HG02798 (cell line): ENCODE measurements around the gene RGMA.
A peak's percentile ranks its signal among the peaks of the same experiment; 100 is the strongest.

ENCODE experiments used
- ATAC-seq: cut with Tn5 transposase; IDR thresholded peaks from one replicate; pipeline ENCODE4 v1.9.1; 2021; ENCODE audit warnings: mild to moderate bottlenecking; ENCODE audit not compliant: unreplicated experiment, poor library complexity

The RGMA gene

DNA sequence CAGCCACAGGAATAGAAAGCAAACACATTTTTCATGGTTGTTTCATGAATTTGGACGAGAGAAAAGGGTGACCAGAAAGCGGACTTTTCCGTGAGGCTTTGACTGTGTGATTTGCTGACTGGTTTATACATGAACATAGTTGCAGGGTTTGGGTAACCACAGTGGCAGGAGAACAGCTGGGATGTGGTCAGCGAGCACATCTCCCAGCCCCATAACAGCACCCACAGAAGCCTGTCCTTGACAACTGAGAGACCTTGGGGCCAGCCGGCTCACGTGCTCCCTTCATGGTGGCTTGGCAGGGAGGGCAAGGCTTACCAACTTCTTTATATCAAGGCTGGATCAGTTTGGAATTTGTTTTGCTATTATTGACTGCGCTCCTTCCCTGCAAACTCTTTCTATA lies 13.2 kb upstream of the RGMA start:
- ATAC-seq = no peak

GRCh38 chr15:93093765-93094164 lies 4.8 kb upstream of the RGMA start:
- no peak for ATAC-seq

- no peak for ATAC-seq
Measured at GRCh38 chr15:93091465-93091864, 2.5 kb upstream of the RGMA start.

- no peak for ATAC-seq
Measured at GRCh38 chr15:93089727-93090305, 805 bp upstream of the RGMA start.

- ATAC-seq = peak; percentile 26
Measured at GRCh38 chr15:93088200-93088980, 621 bp downstream of the RGMA start.

DNA sequence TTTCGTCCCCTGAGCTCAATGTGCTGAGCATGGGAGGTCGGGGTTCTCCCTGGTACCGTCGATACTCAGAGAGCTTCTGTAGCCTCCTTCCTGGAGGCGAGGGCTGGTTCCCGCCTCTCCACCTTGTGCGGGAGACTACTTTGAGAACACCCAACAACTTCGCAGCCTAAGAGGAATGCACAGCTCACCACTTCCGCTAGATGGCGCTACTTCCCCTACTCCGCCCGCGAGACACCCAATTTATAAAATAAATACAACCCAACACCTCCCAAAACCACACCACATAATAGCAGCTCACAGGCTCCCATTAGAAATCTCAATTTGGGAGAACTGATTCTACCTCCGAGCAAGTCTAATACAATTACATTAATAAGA lies 1.2 kb downstream of the RGMA start:
- peak; percentile 49 for ATAC-seq

DNA sequence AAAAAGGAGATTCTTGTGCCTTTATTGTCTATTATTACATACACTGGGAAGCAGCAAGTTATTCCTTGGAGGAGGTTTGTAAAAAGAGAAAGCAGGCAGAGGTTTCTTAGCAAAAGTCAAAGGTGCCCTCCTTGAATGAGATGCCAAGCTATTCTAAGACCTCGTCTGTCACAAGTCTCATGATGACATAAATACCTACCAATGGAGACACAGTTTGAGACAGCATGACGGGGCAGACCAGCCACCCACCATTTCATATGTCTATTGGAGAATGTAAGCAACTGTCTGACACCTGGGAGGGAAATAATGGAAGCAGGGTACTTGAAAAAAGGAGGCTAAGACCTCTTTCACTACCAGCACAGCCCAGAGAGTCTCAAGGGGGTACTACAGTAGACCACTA lies 2.2 kb downstream of the RGMA start:
- no peak for ATAC-seq

GRCh38 chr15:93085692-93086091 lies 3.3 kb downstream of the RGMA start:
- no peak for ATAC-seq

GRCh38 chr15:93082861-93083260 lies 6.2 kb downstream of the RGMA start:
- ATAC-seq = no peak

DNA sequence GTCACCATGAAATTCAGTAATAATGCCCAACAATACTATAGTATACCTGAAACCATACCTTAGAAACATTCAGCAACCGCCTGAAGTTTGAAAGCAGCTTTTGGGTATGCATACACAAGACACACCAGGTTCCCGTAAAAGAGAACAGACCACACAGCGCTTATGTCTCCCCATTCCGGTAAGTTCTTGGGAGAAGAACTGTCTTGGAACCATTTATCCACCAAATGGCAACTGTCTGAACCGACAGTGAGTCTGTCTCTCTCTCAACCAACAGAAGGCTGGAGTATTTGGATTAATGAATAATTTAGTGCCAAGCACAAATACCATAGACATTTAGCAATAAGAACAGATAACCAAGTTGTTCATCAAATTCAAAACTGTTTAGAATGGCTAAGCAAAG lies 7.6 kb downstream of the RGMA start:
- ATAC-seq = no peak

- ATAC-seq = no peak
Measured at GRCh38 chr15:93080451-93080850, 8.6 kb downstream of the RGMA start.

DNA sequence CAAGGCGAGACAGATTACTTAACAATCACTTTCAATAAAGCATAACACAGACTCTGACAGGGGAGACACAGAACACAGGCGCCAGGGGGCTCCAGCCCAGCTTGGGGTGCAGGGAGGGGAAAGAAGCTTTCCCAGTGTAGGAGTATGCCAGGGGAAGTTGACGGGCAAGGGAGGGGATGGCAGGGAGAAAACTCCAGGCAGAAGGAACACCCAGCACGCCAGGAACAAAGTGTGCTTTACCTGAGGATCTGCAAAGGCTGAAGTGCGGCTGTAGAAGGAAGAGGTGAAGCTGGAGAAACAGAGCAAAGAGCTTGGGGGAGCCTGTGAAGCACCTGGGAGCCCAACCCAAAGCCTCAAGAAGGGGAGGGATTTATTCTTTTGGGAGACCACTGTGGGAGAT lies 12.1 kb downstream of the RGMA start:
- no peak for ATAC-seq

DNA sequence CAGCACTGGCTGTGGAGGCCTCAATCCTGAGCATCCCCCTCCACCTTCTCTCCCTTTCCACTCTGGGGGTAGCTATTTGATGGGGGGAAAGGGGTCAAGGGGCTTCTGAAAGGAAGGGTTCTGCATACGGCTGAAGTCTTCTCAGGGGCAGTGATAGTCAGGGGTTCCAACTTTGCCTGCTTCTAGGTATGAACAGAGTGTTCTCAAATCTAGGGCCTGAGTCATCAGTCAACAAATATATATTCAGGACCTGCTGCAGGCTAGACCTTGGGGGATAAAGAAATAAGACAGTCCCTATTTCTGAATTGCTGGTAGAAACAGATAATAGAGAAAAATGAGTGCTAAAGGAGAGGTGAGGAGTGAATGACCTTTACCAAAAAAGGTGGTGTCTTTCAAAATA lies 12.8 kb downstream of the RGMA start:
- ATAC-seq = no peak

- ATAC-seq = no peak
Measured at GRCh38 chr15:93074599-93074998, 14.4 kb downstream of the RGMA start.

GRCh38 chr15:93073465-93073952 lies 15.5 kb downstream of the RGMA start:
- no peak for ATAC-seq

DNA sequence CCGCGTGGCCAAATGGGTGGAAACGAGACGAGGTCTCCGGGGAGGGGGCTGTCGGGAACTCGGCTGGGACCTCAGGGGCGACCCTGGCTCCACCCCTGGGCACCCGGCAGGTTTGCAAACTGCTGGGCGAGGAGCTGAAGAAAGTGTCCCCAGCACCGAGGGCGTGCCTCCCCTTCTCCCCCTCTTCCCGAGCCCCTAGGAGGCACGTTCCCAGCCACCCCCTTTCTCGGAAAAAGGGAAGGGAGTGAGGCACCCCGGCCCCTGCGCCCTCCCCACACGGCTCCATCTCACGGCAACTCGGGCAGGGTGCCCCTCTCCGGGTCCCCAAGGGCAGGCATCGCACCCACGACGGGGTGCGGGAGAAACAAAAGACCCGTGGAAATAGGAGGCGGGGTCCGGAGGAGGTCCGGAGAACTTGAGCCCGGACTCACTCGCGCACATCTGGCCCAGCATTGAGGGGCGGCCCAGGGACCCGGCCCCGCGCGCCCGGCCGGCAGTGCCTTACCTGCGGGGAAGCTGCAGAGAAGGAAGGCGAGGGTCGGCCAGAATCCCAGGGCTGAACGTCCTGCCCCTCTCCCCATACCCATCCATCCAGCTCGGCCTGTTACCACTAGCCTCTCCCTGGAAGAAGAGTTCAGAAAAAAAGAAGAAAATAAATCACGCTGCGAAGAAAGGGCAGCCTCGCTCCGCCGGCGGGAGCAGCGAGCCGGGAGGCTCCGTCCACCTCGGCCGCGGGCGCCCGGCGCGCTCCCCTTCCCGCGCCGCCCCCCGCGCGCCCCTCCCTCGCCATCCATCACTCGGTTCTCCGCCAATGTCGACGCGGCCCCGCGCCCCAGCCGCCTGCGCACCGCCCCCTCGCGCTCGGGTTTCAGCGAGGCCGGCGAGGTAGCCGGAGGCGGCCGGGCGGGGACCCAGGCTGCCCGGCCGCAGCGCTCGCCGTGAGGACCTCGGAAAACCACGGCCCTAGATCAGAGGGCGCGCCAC lies 16.3 kb downstream of the RGMA start:
- ATAC-seq = no peak

GRCh38 chr15:93072011-93072410 lies 17.0 kb downstream of the RGMA start:
- ATAC-seq = no peak

DNA sequence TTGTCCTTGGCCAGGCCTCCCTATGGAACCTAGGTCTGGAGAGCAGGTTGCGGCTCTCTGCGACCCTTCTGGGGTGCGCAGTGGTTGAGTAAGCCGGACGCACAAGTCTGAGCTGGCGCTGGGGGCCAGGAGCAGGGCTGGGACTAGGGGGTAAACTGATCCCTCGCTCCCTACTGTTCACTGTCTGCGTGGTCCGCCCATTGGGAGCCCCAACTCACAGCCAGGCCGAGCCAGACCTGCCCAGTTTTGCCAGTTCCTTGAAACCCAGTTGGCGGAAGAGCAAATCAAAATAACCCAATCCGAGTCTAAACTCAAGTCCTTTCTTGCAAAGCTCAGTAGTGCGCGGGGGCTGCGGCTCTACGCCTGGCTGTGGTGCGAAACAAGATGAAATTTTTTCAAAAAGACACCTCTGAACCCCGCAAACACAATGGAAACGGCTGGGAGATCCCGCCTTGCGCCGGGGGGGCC lies 17.5 kb downstream of the RGMA start:
- ATAC-seq = no peak

DNA sequence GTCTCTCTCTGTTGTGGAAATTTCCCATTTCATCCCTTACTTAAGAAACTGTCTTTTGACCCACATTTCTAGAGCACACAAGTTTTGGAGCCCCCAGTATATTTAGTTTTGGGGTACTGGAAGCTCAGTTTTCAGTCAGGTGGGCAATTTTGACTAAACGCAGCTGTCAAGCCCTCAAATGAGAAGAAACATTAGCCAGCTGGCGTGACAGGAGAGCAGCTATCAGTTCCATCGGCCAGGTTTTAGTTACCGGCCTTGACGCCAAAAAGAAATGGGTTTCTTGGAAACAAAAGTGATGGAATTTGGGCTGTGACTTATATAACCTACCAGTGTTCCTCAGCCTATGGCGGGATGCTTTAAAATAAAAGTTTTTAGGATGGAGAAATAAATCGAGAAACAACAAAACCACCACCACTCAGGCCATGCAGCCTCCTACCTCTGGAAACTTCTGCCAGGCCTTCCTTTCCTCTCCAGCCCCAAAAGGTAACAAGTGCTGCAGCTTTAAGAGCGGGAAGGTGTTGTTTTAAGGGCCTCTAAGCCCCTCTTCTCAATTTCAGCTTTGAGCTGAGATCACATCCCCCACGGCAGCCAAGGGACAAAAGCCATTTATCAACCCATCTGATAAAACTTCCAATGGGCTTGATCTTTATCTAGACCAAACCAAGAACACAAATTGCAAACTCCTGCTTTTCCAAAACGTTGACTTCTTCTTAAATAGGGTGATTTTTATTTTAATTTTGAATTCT lies 18.3 kb downstream of the RGMA start:
- ATAC-seq = no peak

DNA sequence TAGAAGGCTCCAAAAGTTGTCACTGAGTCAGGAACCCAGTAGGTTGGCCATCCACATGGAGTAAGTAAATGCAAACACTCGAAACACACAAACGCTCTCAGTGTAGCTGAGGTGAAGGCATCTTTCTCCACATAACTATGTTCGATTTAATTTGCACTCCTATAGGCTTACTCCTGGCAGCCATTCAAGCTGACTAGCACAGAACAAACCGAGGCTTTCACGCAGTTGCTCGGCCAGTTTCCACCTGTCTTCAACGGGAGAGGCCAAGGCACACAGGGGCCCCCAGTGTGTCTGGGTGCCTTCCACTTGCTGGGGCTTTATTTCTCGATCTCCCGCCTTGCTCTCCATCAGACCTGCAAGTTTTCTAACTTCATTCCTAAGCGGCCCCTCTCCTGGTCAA lies 18.9 kb downstream of the RGMA start:
- ATAC-seq = no peak
